Stimulated activated CD4-positive, alpha-beta T cell treated with anti-CD3 and anti-CD28 coated beads, TNF-alpha, amount 100 ng/mL, for 24 hours (primary cell): Measurements from ENCODE around the gene TRH.
"Not testable (repeated sequence)": the region's sequence is repeated elsewhere in the genome, so short reads cannot be mapped to it uniquely, and the experiment has no call there.

Experiments used
- DNase-seq, 3 experiments: peaks; one replicate each; pipeline ENCODE4 v3.0.0-alpha.2; 2020; ENCODE audit warnings: low read depth in 3 of 3

The TRH gene

DNA sequence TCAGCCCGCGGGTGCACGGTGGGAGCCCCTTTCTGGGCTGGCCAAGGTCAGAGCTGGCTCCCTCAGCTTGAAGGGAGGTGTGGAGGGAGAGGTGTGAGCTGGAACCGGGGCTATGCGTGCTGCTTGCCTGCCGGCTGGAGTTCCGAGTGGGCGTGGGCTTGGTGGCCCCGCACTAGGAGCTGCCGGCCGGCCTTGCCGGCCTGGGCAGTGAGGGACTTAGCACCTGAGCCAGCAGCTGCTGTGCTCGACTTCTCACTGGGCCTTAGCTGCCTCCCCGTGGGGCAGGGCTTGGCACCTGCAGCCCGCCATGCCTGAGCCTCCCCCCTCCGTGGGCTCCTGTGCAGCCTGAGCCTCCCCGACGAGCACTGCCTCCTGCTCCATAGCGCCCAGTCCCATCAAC is 36.0 kb downstream of the TRH start:
- no peak for DNase-seq

DNA sequence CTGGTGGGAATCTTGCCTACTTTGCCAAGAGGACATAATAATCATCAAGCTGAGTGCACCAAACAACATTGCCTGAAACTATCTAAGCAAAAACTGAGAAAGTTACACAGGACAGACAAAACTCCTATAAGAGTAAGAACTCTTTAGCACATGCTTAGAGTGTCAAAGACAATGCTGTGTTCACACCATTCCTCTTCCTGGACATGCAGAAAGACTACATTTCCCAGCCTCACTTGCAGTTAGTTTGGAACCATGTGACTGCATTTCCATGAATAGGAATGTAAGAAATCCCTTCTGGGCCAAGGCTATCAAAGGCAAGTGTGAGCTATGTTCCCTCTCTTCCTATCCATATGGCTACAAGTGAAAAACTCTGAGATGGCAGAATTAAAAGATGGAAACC is 37.6 kb downstream of the TRH start:
- not testable (repeated sequence) for DNase-seq

DNA sequence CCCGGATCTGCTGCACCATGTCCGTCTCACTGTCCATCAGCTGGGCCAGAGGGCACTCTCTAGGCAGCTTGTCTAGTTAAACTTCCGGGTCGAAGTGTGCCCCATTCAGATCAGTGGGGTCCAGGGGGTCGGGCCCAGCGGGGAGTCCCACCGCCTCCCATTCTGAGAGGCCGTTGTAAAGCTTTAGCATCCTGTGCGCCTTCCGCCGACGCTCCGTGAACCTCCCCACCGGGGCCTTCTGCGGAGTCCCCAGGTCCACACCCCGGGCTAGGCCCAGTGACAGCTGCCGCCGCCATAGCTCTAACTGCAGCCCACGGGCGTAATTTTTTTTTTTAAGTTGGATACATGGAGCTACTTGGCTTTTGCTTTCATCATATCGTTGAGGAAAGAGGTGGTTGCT is 38.7 kb downstream of the TRH start:
- not testable (repeated sequence) for DNase-seq

DNA sequence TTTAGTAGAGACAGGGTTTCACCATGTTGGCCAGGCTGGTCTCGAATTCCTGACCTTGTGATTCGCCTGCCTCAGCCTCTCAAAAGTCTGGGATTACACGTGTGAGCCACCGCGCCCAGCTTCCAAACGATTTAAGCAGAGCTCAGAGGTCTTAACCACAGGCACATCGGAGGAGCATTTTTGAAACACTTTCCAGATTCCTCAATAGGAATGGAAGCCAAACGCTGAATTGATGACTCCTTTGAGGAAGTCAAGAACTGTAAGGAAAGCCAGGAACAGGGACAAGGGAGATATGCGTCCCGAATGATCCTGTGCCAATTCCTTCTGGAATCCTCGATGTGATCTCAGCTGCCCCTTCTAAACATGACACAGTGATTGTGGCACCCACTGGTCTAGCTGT is 40.0 kb downstream of the TRH start:
- DNase-seq, result no peak

DNA sequence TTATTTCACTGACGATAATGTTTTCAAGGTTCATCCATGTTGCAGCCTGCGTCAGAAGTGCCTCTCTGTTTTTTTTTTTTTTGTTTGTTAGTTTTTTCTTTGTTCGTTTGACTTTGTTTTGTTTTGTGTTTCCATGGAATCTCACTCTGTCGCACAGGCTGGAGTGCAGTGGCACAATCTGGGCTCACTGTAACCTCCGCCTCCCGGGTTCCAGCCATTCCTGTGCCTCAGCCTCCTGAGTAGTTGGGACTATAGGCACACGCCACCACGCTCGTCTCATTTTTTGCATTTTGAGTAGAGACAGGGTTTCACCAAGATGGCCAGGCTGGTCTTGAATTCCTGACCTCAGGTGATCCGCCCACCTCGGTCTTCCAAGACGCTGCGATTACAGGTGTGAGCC is 43.1 kb downstream of the TRH start:
- not testable (repeated sequence) for DNase-seq

DNA sequence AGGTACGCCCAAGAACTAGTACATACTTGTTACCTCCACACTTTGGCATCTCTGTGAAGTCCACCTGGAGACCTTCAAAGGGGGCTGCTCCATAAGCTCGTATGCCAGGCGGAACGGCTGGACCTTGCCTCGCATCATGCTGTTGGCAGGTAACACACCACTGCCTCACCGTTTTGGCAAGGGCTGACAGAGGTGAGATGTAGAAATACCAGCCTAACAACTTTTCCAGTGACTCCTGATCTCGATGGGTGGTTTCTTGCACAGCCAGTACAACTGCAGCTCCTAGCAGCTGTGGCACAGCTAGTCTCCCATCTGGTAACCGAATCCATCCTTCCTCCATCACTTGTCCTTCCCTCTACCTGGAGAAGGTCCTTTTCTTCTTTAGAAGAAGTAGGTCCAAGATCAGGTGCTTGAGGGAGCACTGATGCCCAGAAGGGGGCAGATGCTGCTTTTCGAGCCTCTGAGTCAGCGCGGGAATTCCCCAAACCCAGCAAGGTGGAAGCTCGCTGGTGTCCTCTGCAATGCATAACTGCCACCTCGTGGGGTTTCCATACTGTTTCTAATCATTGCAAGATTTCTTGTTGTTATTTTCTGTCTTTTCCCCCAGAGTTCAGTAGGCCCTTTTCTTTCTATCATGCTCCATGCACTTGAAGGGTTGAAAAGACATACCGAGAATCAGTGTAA is 51.8 kb downstream of the TRH start:
- DNase-seq, result peak in 2 of 3 experiments; percentile 4 to 5

DNA sequence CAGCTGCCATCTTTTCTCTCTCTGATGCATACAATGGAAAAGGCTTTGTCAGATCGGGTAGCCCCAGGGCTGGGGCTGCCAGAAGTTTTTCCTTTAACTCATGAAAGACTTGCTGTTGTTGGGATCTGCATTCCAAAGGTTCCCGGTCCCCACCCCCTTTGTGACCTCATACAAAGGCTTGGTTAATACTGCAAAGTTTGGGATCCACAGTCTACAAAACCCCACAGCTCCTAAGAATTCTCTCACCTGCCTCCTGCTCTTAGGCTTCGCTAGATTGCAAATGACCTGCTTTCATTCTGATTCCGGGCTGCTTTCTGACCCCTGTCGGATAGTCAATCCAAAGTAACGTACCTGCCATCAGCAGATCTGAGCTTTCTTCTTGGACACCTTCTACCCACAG is 52.9 kb downstream of the TRH start:
- DNase-seq, result not testable (repeated sequence)
